A549 treated with CpdA at 1 μM for 4 hours (cell line): ENCODE measurements around the gene SRSF5. TPM values are rescaled to one million over a fixed set of nuclear protein-coding genes. Genes with fewer than 3 reads are reported as not detected.

Experiments used
- total RNA-seq: library from RNA; stranded (reverse); fragments of 200-300 nt; extraction: Qiagen RNA extraction; gene quantifications from 5 replicates; pipeline ENCODE4 v1.2.3, GENCODE V29; 2022; ENCODE audit warnings: low read depth

SRSF5 gene
- total RNA-seq: 182 to 320 TPM (median 224 TPM) in 5 replicates

GRCh38 chr14:69766984-69767368 lies at the start of gene SRSF5:
SRSF5 (plus strand) TSS chr14:69767142; CDS start chr14:69768157, 1,015 bp downstream.

GRCh38 chr14:69796797-69797500 lies 30.0 kb downstream of the SRSF5 start, which contains the start of gene SLC10A1:
SLC10A1 (minus strand) TSS chr14:69797241; CDS start chr14:69797155, 86 bp downstream.

Other genes starting within 250 kb of the SRSF5 start
- gene CCDC177, start 192.3 kb upstream of the SRSF5 start, total RNA-seq: not detected in 5 replicates
- gene SUSD6, start 155.5 kb upstream of the SRSF5 start, total RNA-seq: 6.3 to 7.6 TPM (median 6.6 TPM) in 5 replicates
- gene SLC10A1, start 30.1 kb downstream of the SRSF5 start, total RNA-seq: not detected in 5 replicates
- 15.6 to 24.6 TPM (median 21.7 TPM) in 5 replicates for gene SMOC1, start 112.3 kb downstream of the SRSF5 start, total RNA-seq